Ishikawa (cell line): Measurements from ENCODE around the gene ZNF283.

Experiments used
- CEBPB ChIP-seq: IDR thresholded peaks from 2 replicates; pipeline ENCODE4 v1.6.1; 2012
- EP300 ChIP-seq: IDR thresholded peaks from 2 replicates; pipeline ENCODE4 v1.6.1; 2012; ENCODE audit warnings: borderline replicate concordance
- FOXM1 ChIP-seq: IDR thresholded peaks from 2 replicates; pipeline ENCODE4 v1.6.1; 2012; ENCODE audit warnings: low read depth, borderline replicate concordance
- NFIC ChIP-seq: IDR thresholded peaks from 2 replicates; pipeline ENCODE4 v1.6.1; 2012
- RAD21 ChIP-seq: IDR thresholded peaks from 2 replicates; pipeline ENCODE4 v1.6.1; 2012; ENCODE audit warnings: low read depth
- TAF1 ChIP-seq: IDR thresholded peaks from 2 replicates; pipeline ENCODE4 v1.6.1; 2012; ENCODE audit warnings: low read depth, mild to moderate bottlenecking
- TCF12 ChIP-seq: IDR thresholded peaks from 2 replicates; pipeline ENCODE4 v1.6.1; 2012; ENCODE audit warnings: low read depth
- YY1 ChIP-seq: IDR thresholded peaks from 2 replicates; pipeline ENCODE4 v1.6.1; 2012; ENCODE audit warnings: low read depth
- TF ChIP-seq, protein P1 (sequence below): IDR thresholded peaks from 2 replicates; pipeline ENCODE4 v1.6.1; 2012; ENCODE audit warnings: low read depth, mild to moderate bottlenecking
- TF ChIP-seq, protein P2 (sequence below): IDR thresholded peaks from 2 replicates; pipeline ENCODE4 v1.6.1; 2012

GRCh38 chr19:43839139-43839538, 12.0 kb downstream of the ZNF283 start:
- no peak for TF ChIP-seq RAD21
- TF ChIP-seq EP300: no peak
- TF ChIP-seq, protein P1, sequence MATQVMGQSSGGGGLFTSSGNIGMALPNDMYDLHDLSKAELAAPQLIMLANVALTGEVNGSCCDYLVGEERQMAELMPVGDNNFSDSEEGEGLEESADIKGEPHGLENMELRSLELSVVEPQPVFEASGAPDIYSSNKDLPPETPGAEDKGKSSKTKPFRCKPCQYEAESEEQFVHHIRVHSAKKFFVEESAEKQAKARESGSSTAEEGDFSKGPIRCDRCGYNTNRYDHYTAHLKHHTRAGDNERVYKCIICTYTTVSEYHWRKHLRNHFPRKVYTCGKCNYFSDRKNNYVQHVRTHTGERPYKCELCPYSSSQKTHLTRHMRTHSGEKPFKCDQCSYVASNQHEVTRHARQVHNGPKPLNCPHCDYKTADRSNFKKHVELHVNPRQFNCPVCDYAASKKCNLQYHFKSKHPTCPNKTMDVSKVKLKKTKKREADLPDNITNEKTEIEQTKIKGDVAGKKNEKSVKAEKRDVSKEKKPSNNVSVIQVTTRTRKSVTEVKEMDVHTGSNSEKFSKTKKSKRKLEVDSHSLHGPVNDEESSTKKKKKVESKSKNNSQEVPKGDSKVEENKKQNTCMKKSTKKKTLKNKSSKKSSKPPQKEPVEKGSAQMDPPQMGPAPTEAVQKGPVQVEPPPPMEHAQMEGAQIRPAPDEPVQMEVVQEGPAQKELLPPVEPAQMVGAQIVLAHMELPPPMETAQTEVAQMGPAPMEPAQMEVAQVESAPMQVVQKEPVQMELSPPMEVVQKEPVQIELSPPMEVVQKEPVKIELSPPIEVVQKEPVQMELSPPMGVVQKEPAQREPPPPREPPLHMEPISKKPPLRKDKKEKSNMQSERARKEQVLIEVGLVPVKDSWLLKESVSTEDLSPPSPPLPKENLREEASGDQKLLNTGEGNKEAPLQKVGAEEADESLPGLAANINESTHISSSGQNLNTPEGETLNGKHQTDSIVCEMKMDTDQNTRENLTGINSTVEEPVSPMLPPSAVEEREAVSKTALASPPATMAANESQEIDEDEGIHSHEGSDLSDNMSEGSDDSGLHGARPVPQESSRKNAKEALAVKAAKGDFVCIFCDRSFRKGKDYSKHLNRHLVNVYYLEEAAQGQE: no peak
- TF ChIP-seq FOXM1: no peak
- no peak for TF ChIP-seq NFIC
- TF ChIP-seq, protein P2, sequence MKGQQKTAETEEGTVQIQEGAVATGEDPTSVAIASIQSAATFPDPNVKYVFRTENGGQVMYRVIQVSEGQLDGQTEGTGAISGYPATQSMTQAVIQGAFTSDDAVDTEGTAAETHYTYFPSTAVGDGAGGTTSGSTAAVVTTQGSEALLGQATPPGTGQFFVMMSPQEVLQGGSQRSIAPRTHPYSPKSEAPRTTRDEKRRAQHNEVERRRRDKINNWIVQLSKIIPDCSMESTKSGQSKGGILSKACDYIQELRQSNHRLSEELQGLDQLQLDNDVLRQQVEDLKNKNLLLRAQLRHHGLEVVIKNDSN: no peak
- no peak for TF ChIP-seq TCF12
- TF ChIP-seq TAF1: no peak
- TF ChIP-seq CEBPB: no peak
- TF ChIP-seq YY1: no peak
